Activated B cell treated with CpG ODN at 0.5 μM for 24 hours (primary cell): ENCODE results near the gene FNDC3A. TPM values are rescaled to one million over a fixed set of nuclear protein-coding genes. Genes with fewer than 3 reads are reported as not detected.

ENCODE experiments used
- ATAC-seq: fragments of 200-7000 bp; cut with Tn5 transposase; one replicate; pipeline ENCODE4 v1.10.0; 2021; ENCODE audit warnings: low read depth, mild to moderate bottlenecking, moderate library complexity
- CTCF ChIA-PET: fragments of 350-600 bp; sonication (Branson Sonifier 250); formaldehyde crosslinking; loops from one replicate; lab custom pipeline; 2021; ENCODE audit warnings: antibody characterized with exemption; lab: Charles Lee
- POLR2A ChIA-PET: fragments of 350-600 bp; sonication (Branson Sonifier 250); formaldehyde crosslinking; loops from one replicate; lab custom pipeline; 2021; ENCODE audit warnings: antibody characterized with exemption; lab: Charles Lee
- DNase-seq: peaks from one replicate; pipeline ENCODE4 v3.0.0; 2022
- H3K27ac Mint-ChIP-seq: one replicate; pipeline ENCODE4 v1.8.0; 2020; ENCODE audit warnings: mixed read lengths
- H3K27me3 Mint-ChIP-seq: one replicate; pipeline ENCODE4 v1.8.0; 2021; ENCODE audit warnings: mixed read lengths
- H3K36me3 Mint-ChIP-seq: one replicate; pipeline ENCODE4 v1.8.0; 2021; ENCODE audit warnings: low read depth, mixed read lengths
- H3K4me1 Mint-ChIP-seq: one replicate; pipeline ENCODE4 v1.8.0; 2021; ENCODE audit warnings: mixed read lengths
- H3K4me3 Mint-ChIP-seq: one replicate; pipeline ENCODE4 v1.8.0; 2020; ENCODE audit warnings: mild to moderate bottlenecking, mixed read lengths
- H3K9me3 Mint-ChIP-seq: one replicate; pipeline ENCODE4 v1.8.0; 2020; ENCODE audit warnings: mixed read lengths
- intact Hi-C: fragments of 100-400 bp; cut with micrococcal nuclease; formaldehyde crosslinking; loops from one replicate; pipeline ENCODE4 v1.15.1; 2024
- total RNA-seq: library from RNA; stranded (reverse); gene quantifications from 2 replicates; pipeline ENCODE4 v1.2.3, GENCODE V29; 2022
- TF ChIP-seq, protein P1 (sequence below): fragments of 200-600 bp; IDR thresholded peaks from one replicate; pipeline ENCODE4 v1.8.0; 2022; ENCODE audit warnings: antibody characterized with exemption, mild to moderate bottlenecking

Gene FNDC3A
- total RNA-seq, 1 donor from 2014 or later, result 34.1 TPM

DNA sequence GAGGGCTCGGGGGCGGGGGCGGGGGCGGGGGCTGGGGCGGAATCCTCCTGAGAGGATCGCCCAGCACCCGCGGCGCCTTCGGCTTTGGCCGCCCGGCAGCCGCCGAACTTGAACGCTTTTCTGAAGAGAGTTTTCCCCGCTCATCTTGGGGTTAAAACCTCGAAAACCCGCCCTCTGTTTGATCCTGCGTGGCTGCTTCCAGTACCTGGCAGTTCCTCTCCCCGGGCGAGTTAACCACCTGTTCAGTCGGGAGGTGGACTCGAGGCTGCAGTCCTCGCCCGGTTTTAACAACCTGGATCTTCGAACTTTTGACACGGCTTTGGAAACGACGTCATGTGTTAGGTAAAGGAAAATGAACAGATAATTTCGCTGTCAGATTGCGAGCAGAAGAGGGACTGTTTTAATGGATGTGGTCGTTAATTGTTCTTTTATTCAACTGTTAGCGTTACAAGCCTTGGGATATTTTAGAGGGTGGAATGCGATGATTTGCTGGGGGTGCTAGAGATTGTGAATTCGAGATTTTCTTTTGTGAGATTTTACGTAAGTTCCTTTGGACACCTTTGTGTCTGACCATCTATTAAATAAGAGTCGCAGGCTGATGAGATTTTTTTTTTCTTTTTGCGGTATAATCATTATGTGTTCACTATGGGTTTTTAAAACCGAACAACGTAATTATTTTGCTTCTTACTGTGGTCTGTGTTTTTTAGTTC, 1.0 kb downstream of the FNDC3A start:
- peaks cover 13% of the 10 kb centered on the region for H3K9me3 Mint-ChIP-seq
- no peaks in the 10 kb centered on the region for H3K27me3 Mint-ChIP-seq
- no peak for DNase-seq
- ChIA-PET CTCF (no interaction called here), POLR2A (interaction anchor here (0.8 to 2.2 kb wide), 10 partner anchors 134 to 882 kb away, joined by 3 to 16 read pairs (median 4); partner anchors contain the start of genes CAB39L, MED4, PHF11 and SETDB2)
- peaks cover 5% of the 10 kb centered on the region for H3K36me3 Mint-ChIP-seq
- H3K4me3 Mint-ChIP-seq, result peak overlapping the region; percentile 92
- TF ChIP-seq, protein P1, sequence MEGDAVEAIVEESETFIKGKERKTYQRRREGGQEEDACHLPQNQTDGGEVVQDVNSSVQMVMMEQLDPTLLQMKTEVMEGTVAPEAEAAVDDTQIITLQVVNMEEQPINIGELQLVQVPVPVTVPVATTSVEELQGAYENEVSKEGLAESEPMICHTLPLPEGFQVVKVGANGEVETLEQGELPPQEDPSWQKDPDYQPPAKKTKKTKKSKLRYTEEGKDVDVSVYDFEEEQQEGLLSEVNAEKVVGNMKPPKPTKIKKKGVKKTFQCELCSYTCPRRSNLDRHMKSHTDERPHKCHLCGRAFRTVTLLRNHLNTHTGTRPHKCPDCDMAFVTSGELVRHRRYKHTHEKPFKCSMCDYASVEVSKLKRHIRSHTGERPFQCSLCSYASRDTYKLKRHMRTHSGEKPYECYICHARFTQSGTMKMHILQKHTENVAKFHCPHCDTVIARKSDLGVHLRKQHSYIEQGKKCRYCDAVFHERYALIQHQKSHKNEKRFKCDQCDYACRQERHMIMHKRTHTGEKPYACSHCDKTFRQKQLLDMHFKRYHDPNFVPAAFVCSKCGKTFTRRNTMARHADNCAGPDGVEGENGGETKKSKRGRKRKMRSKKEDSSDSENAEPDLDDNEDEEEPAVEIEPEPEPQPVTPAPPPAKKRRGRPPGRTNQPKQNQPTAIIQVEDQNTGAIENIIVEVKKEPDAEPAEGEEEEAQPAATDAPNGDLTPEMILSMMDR, result no peak
- peak overlapping the region; percentile 87 for H3K27ac Mint-ChIP-seq
- ATAC-seq, result no peak
- intact Hi-C loops, result loop anchor here (1.0 to 5.0 kb wide), 9 partner anchors 270 to 1396 kb away; partner anchors contain the start of genes CAB39L, CDADC1, ITM2B and KPNA3
- peaks cover 54% of the 10 kb centered on the region for H3K4me1 Mint-ChIP-seq

- Mint-ChIP-seq H3K27ac (peak overlapping the region; percentile 87), H3K27me3 (no peaks in the 10 kb centered on the region), H3K36me3 (peaks cover 5% of the 10 kb centered on the region), H3K4me3 (peak overlapping the region; percentile 92), H3K9me3 (peaks cover 13% of the 10 kb centered on the region), H3K4me1 (peaks cover 55% of the 10 kb centered on the region)
- no peak for DNase-seq
- TF ChIP-seq, protein P1, result no peak
- intact Hi-C loops, result loop anchor here (2.0 to 5.0 kb wide), 7 partner anchors 270 to 1395 kb away; partner anchors contain the start of genes CDADC1, ITM2B, KPNA3 and MED4
- ChIA-PET CTCF (no interaction called here), POLR2A (interaction anchor here (2.0 to 2.2 kb wide), 2 partner anchors 134 to 468 kb away, joined by 7 to 16 read pairs; partner anchors contain the start of genes CAB39L and SETDB2)
- no peak for ATAC-seq
Observed at GRCh38 chr13:48977286-48977625, 1.5 kb downstream of the FNDC3A start.

DNA sequence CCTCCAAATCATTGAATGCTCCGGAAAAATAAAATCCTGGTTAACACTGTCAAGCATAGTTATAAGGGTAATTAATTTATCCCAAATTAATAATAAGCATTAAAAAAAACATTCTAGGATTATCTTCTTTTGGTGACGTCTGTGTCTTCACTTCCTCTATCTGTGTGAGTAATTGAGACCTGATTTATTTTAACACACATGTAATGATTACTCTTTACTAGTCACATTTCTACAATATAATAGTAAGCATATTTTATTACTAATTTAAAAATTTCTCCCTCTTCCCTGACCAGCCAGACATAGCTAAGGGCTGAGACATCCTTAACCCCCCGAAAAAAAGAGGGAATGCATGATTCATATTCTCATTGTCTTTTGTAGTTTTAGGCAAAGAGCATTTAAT, 2.3 kb downstream of the FNDC3A start:
- Mint-ChIP-seq H3K4me1 (peaks cover 58% of the 10 kb centered on the region), H3K4me3 (peak overlapping the region; percentile 78), H3K27me3 (no peaks in the 10 kb centered on the region), H3K27ac (no peak overlapping the region), H3K9me3 (peaks cover 7% of the 10 kb centered on the region), H3K36me3 (peaks cover 5% of the 10 kb centered on the region)
- no peak for ATAC-seq
- intact Hi-C loops, result loop anchor here (2.0 to 5.0 kb wide), 7 partner anchors 269 to 1394 kb away; partner anchors contain the start of genes CDADC1, ITM2B, KPNA3 and MED4
- ChIA-PET POLR2A (no interaction called here), CTCF (no interaction called here)
- TF ChIP-seq, protein P1, result no peak
- no peak for DNase-seq

DNA sequence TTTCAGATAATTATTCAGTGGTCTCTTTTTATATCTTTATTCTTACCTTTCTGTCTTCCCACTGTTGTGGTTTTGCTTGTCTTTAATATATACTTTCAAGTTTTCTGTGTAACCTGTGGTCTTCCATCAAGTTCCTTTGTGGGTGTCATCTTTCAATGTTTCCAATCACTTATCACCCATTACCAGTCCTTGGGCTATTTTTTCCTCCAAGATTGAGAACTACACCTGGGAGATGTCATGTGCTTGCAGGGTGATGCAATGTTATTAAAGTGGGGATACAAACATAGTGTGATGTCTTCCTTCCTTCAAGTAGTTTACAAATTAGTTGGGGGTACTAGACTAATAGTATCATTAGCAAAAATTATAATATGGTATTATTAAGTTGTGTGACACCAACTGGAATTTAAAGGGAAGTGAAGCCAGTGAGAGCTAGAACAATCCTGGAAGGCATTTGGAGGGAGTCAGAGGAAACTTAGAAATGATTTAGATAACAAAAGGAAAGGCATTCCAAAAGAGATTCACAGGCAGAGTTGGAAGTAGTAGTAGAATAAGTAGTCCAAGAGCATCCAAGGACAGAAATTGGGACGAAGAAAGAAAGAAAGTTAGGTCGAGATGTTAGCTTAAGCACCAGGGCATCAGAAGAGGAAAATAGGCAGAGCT, 3.4 kb downstream of the FNDC3A start:
- ATAC-seq (no peak), DNase-seq (no peak)
- peaks cover 5% of the 10 kb centered on the region for H3K36me3 Mint-ChIP-seq
- peaks cover 58% of the 10 kb centered on the region for H3K4me1 Mint-ChIP-seq
- peak overlapping the region; percentile 0 for H3K4me3 Mint-ChIP-seq
- peak overlapping the region; percentile 37 for H3K27ac Mint-ChIP-seq
- CTCF ChIA-PET, result no interaction called here
- TF ChIP-seq, protein P1, result no peak
- H3K27me3 Mint-ChIP-seq, result no peaks in the 10 kb centered on the region
- intact Hi-C loops, result loop anchor here (5.0 kb wide), 5 partner anchors 608 to 1393 kb away; partner anchors contain the start of genes ITM2B, KPNA3, RCBTB1 and SPRYD7
- POLR2A ChIA-PET, result interaction anchor here (1.0 kb wide), 1 partner anchor 131 kb away, joined by 4 read pairs; no protein-coding TSS in a partner anchor
- no peaks in the 10 kb centered on the region for H3K9me3 Mint-ChIP-seq
